ENCODE data around the gene SH2D5.

SH2D5 gene

GRCh38 chr1:20685741-20686140, 46.8 kb downstream of the SH2D5 start:
- TF ChIP-seq PPARA (CRISPR knock-in tag; IDR thresholded peaks at IDR 0.05; ENCODE audit: borderline replicate concordance) (no peak), OSR1 (CRISPR knock-in tag; IDR thresholded peaks at IDR 0.05) (no peak), TSHZ2 (CRISPR knock-in tag; IDR thresholded peaks at IDR 0.05) (no peak), ZFP3 (CRISPR knock-in tag; IDR thresholded peaks at IDR 0.05) (no peak), SNAI2 (CRISPR knock-in tag; IDR thresholded peaks at IDR 0.05) (no peak), BACH2 (CRISPR knock-in tag; IDR thresholded peaks at IDR 0.05; ENCODE audit: borderline replicate concordance) (no peak), ESRRG (CRISPR knock-in tag; IDR thresholded peaks at IDR 0.05) (no peak), ZNF565 (CRISPR knock-in tag; conservative IDR thresholded peaks at IDR 0.05; ENCODE audit: low read depth) (no peak), ZNF8 (CRISPR knock-in tag; IDR thresholded peaks at IDR 0.05) (no peak), ARNTL (CRISPR knock-in tag; IDR thresholded peaks at IDR 0.05; ENCODE audit: borderline replicate concordance, low read depth) (no peak), ISL1 (CRISPR knock-in tag; IDR thresholded peaks at IDR 0.05) (no peak), TCF4 (CRISPR knock-in tag; IDR thresholded peaks at IDR 0.05; ENCODE audit: borderline replicate concordance) (no peak), POU6F1 (CRISPR knock-in tag; IDR thresholded peaks at IDR 0.05; ENCODE audit: borderline replicate concordance, low read depth) (no peak), CREB5 (CRISPR knock-in tag; IDR thresholded peaks at IDR 0.05; ENCODE audit: low read depth) (no peak), ZFP30 (CRISPR knock-in tag; IDR thresholded peaks at IDR 0.05) (no peak)
- TF ChIP-seq, protein P1, sequence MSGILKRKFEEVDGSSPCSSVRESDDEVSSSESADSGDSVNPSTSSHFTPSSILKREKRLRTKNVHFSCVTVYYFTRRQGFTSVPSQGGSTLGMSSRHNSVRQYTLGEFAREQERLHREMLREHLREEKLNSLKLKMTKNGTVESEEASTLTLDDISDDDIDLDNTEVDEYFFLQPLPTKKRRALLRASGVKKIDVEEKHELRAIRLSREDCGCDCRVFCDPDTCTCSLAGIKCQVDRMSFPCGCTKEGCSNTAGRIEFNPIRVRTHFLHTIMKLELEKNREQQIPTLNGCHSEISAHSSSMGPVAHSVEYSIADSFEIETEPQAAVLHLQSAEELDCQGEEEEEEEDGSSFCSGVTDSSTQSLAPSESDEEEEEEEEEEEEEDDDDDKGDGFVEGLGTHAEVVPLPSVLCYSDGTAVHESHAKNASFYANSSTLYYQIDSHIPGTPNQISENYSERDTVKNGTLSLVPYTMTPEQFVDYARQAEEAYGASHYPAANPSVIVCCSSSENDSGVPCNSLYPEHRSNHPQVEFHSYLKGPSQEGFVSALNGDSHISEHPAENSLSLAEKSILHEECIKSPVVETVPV (CRISPR knock-in tag; IDR thresholded peaks at IDR 0.05) = no peak
- no peak for ATAC-seq

DNA sequence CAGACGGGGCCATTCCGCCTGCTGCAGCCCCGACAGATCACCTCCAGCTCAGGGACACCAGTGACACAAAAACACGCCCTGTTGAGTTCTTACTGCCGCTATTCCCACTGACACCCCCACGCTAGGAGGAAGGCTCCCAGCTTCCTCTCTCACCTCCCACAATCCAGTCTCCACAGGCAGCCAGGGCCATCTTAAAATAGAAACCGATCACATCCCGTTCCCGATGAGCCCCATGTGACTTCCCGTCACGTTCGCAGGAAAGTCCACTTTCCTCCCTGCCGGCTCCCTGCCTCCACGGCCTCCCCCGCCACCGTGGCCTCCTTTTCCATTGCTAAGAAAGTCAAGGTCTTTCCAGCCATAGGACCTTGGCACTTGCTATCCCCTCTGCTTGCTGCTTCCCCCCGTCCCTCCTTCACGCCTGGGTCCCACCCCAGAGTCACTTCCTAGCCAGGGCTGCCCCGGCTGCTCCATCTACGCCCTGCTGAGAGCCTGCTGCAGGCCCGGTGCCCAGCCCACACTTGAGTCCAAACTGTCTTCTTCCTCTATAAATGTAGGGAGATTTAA, 47.3 kb downstream of the SH2D5 start:
- no peak for ATAC-seq
- TF ChIP-seq TOX (CRISPR knock-in tag; IDR thresholded peaks at IDR 0.05; ENCODE audit: borderline replicate concordance) (no peak), POU6F1 (CRISPR knock-in tag; IDR thresholded peaks at IDR 0.05; ENCODE audit: borderline replicate concordance, low read depth) (no peak), ARNTL (CRISPR knock-in tag; IDR thresholded peaks at IDR 0.05; ENCODE audit: borderline replicate concordance, low read depth) (no peak), CSDC2 (CRISPR knock-in tag; IDR thresholded peaks at IDR 0.05) (no peak), ISL1 (CRISPR knock-in tag; IDR thresholded peaks at IDR 0.05) (no peak), ZNF565 (CRISPR knock-in tag; conservative IDR thresholded peaks at IDR 0.05; ENCODE audit: low read depth) (no peak), GLIS3 (CRISPR knock-in tag; IDR thresholded peaks at IDR 0.05) (no peak), TSHZ2 (CRISPR knock-in tag; IDR thresholded peaks at IDR 0.05) (no peak), TCF4 (CRISPR knock-in tag; IDR thresholded peaks at IDR 0.05; ENCODE audit: borderline replicate concordance) (no peak), SNAI2 (CRISPR knock-in tag; IDR thresholded peaks at IDR 0.05) (no peak), ZC3H10 (CRISPR knock-in tag; IDR thresholded peaks at IDR 0.05) (no peak)
